HuH-7.5 (cell line): Measurements from ENCODE around the gene TAOK1.
"Not testable (repeated sequence)": the region's sequence is repeated elsewhere in the genome, so short reads cannot be mapped to it uniquely, and the experiment has no call there.

Experiments
- DNase-seq: peaks from one replicate; pipeline ENCODE4 v3.0.0; 2011; ENCODE audit warnings: low spot score

Gene TAOK1

DNA sequence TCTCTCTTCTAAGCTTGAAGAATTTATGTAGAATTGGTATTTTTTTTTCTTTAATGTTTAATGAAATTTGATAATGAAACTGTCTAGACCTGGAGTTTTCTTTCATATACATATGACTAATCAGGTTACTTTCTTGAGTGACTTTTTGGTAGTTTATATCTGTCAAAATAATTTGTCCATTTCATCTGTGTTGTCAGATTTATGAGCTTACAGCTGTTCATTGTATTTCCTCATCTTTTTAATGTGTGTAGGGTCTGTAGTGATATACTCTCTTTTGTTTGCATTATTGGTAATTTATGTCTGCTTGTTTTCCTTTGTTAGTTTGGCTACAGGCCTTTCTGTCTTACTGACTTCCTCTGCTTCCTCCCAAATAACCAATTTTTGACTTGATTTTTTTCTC, 55.7 kb downstream of the TAOK1 start:
- DNase-seq, result no peak

DNA sequence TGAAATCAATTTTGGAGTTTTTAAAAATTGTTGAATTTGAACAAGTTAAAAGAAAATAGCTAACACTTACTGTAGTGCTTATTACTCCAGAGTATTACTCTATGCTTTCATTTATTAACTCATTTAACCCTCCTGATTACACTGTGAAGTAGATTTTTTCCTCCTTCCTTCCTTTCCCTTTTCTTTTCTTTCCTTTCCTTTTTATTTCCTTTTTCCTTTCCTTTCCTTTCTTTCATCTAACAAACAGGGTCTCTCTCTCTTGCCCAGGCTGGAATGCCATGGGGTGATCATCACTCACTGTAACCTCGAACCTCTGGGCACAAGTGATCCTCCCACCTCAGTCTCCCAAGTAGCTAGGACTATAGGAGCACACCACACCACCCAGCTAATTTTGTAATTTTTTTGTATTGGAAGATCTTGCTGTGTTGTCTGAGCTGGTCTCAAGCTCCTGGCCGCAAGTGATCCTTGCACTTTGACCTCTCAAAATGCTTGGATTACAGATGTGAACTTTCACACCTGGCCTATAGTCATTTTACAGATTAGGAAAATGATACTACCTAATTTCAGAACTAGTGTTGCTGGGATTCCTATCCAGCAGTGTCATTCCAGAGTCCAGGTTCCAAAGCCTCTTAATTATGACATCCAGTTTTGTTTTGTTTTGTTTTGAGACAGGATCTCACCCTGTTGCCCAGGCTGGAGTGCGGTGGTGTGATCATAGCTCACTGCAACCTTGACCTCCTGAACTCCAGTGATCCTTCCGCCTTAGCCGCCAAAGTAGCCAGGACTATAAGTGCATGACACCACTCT, 59.9 kb downstream of the TAOK1 start:
- DNase-seq, result no peak

DNA sequence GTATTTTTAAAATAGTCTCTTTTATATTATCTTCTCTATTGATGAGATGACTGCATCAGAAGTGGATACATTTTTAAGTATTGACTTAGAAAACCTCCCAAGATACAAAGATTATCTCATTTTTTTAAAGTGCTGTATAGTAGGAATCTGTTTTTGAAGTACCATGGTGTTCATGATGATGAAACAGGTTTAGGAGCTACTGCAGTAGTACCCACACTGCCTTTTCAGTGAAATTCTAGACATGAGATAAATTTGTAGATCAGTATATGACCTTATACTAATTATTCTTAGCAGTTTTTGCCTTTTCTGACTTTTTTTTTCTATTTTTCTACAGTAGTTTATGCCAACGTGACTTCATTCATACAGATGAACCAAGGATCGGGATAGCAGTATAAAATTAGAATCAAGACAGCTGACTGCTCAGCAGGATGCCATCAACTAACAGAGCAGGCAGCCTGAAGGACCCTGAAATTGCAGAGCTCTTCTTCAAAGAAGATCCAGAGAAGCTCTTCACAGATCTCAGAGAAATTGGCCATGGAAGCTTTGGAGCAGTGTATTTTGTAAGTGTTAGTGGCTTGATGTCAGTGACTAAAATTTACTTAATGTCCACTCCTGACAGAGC, 61.1 kb downstream of the TAOK1 start:
- no peak for DNase-seq

DNA sequence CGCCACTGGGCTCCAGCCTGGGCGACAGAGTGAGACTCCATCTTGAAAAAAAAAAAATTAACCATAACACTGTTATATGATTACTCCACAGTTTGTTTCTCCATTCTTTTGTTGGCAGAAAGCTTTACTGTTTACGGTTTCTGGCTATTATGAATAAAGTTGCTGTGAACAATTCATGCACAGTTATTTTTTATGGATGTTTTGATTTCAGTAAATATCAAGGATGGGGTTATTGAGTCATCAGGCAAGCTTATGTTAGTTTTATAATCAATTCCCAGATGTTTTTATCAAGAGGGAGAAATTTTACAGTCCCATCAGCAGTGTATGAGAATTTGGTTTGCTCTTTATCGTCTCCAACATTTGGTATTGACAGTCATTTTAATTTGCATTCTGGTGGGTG, 67.9 kb downstream of the TAOK1 start:
- no peak for DNase-seq

DNA sequence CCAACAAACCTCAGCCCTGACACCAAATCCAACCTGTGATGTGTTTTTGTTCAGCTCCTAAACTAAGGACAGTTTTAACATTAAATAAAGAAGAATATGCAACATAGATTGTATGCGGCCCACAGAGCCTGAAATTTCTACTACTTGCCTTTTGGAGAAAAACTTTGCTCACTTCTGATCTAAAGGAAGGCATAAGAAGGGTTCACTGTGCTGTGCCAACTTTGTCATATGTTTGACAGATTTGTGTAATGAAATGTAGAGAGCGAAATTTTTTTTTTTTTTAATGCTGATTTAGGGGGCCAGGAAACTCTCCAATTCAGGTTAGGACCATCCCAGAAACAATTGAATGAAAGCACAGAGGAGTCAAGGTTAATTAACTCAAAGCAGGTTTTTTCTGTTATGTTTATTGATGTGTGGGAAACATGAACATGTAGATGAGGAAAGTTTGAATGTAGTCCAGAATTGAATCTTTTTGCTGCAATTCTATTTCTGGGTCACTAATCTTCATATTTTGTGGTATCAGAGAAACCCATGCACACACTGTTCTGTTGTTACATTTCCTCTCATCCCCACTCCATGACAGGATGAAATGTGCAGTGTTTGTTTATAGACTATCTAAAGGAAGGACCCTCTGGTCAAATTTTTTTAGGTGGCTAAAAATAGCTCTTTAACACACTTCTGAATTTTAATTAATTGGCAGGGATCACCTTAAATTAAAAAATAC, 71.5 kb downstream of the TAOK1 start:
- no peak for DNase-seq

DNA sequence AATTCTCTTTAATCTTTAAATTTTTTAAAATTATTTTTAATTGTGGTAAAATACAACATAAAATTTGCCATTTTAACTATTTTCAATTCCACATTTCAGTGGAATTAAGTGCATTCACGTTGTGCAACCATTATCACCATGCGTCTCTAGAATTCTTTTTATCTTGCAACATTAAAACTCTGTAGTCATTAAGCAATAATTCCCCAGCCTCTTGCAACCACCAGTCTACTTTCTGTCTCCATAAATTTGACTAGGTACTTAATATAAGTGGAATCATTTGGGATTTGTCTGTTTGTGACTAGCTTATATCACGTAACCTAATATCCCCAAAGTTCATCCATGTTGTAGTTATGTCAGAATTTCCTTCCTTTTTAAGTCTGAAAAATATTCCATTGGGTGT, 79.1 kb downstream of the TAOK1 start:
- DNase-seq, result no peak

DNA sequence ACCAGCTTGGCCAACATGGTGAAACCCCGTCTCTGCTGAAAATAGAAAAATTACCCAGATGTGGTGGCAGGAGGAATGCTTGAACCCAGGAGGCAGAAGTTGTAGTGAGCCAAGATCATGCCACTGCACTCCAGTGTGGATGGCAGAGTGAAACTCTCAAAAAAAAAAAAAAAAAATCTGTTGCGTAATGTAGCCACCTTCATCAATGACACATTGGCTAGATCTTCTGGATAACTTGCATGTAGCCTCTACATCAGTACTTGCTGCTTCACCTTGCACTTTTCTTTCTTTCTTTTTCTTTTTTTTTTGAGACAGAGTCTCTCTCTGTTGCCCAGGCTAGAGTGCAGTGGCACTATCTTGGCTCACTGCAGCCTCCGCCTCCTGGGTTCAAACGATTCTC, 83.3 kb downstream of the TAOK1 start:
- DNase-seq, result not testable (repeated sequence)

DNA sequence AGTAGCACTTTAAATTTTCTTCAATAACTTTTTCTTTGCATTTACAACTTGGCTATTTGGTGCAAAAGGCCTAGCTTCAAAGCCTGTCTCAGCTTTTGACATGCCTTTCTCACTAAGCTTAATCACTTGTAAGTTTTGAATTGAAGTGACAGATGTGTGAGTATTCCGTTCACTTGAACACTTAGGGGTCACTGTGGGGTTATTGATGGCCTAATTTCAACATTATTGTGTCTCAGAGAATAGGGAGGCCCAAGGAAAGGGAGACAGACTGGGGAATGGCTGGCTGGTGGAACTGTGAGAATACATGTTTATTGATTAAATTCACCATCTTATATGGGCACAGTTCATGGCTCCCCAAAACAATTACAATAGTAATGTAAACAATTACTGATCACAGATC, 84.1 kb downstream of the TAOK1 start:
- no peak for DNase-seq

DNA sequence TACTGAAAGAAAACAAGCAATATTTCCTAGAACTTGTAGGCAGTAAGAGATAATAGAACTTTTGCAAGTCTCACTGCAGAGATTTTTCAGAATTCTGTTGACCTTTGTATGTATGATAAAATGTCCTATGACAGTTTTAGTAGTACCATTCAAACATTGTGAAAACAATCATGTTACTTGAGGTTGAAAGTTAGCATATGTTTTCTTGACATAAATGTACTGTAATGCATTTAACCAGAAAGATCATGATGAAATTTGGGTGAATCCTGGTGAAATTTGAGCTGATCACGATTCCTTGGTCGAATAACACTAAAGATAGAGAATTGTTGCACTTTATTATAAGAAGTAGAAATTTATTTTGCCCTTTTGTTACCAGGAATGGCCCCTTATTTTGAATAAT, 85.7 kb downstream of the TAOK1 start:
- DNase-seq, result no peak

DNA sequence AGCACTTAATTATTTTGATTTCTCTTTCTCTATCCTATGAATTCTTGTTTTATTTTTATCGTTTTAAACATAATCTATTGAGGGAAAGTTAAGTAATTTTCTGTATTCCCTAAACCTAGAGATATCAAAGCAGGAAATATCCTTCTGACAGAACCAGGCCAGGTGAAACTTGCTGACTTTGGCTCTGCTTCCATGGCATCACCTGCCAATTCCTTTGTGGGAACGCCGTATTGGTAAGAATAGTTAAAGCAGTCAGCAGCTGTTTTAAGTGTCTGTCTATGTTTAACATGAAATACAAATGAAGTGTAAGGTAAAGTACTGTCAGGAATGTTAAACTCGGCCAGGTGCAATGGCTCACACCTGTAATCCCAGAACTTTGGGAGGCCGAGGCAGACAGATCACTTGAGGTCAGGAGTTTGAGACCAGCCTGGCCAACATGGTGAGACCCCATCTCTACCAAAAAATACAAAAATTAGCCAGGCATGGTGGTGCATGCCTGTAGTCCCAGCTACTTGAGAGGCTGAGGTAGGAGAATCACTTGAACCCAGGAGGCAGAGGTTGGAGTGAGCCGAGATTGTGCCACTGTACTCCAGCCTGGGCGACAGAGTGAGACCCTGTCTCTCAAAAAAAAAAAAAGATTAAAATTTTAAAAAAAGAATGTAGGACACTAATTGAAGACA, 90.2 kb downstream of the TAOK1 start:
- not testable (repeated sequence) for DNase-seq

DNA sequence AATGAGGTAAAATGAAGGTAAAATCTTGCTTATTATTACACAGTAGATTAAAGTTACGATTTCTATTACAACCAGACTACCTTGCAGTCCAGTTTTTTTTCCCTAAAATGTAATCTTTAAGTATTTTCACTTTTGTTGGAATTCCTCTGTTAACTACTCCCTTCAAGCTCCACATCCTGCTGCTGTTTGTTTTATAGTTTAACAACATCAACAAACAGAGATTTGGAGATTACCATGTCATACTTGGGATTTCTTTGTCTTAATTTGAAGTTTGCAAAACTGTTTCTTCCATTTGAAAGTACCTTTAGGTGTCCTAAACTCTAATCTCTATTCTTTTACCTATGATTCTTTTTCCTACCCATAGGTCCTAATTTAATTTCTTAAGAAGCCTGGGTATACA, 93.3 kb downstream of the TAOK1 start:
- no peak for DNase-seq

DNA sequence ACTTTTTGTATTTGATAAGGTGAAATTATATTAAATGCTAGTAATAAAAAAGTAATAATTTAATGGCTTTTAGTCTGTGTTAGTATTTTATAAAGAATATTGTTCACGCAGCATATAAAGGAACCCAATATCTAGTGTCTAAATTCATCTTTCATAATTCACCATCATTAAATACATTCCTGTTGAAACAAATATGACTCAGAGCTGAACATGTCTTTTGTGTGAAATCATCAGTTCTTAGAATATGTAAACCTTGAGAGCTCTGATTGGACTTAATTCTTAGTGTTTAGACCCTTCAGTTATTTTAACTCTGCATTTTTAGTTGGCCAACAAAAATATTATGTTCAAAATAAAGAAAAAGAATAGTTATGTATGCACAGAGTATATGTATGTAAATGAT, 104.8 kb downstream of the TAOK1 start:
- DNase-seq, result no peak

DNA sequence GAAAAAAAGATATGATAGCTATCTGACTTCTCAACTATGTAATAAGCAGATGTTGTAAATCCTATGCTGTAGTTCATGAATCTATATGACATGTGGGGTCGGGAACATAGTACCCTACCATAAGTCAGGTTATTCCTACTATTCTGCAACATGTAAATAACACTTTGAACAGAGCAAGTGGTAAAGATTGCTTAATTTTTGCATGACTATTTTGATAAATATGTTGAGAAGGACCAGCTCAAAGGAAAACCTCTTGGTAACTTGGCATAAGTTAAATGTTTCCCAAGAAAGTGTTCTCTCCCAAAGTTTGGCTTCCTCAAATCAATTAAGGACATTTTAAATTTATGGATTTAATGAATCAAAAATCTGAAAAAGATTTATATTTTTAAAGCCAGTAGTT, 114.5 kb downstream of the TAOK1 start:
- no peak for DNase-seq

DNA sequence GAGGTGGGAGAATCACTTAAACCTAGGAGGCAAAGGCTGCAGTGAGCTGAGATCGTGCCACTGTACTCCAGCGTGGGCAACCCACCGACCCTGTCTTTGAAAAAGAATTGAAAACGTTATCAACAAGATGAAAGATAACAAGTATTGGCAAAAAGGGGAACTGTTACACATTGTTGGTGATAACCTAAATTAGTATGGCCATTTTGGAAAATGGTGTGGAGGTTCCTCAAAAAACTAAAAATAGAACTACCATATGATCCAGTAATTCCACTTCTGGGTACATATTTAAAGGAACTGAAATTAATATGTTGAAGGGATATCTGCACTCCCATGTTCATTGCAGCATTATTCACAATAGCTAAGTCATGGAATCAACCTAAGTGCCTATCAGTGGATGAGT, 115.7 kb downstream of the TAOK1 start:
- DNase-seq, result no peak

DNA sequence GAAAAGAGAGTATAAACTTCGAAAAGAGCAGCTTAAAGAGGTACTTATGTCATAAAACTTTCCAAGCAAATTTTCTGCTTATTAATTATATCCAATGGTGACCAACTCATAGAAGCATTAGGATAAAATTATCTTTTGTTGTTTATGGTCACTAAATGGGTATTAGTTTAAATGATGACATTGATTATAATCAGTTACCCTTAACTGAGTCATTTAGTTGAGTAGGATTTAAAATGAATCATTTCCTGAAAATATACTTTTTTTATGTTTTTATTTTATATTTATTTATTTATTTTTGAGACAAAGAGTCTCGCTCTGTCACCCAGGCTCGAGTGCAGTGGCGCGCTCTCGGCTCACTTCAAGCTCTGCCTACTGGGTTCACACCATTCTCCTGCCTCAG, 120.8 kb downstream of the TAOK1 start:
- DNase-seq, result no peak

DNA sequence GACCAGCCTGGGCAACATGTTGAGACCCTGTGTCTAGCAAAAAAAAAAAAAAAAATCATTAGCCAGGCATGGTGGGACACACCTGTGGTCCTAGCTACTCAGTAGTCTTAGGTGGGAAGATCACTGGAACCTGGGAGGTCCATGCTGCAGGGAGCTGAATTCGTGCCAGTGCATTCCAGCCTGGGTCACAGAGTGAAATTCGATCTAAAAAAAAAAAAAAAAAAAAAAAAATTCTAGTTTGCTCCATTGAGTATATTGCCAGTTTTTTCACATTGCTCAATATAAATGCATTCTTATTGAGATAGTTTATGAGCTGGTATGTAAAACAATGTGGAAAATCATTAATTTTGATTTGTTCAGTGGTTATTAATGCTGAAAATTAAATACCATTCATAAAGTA, 124.6 kb downstream of the TAOK1 start:
- DNase-seq, result no peak

DNA sequence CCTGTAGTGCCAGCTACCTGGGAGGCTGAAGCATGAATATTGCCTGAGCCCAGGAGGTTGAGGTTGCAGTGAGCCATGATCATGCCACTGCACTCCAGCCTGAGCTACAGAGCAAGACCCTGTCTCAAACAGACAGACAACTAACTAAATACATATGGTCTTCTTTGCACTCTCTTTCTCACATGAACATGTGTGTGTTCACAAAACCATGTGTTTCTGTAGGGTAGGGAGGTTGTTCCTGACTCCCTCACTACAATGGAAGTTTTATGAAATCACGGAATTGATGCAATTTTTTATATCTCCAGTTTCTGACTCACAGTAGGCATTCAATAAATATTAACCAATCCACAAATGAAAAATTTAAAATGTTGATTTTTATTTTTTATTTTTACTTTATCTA, 128.2 kb downstream of the TAOK1 start:
- no peak for DNase-seq

DNA sequence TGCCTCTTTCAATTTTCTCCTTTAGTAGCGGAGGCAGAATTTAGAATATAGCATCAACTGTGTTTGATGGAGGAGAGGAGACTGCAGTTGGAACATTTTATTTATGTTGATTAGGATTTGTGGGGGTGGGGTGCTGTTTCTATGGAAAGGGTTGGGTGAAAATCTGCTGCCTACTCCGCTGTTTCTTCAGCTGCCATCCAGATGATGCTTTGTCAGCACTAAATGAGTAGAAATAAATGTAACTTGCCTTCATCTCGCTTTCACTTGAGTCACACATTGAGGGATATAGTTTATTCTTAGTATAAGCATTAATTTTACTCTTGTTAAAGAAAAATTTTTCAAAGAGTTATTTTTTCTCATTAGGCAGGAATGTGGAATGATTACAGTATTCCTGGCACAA, 134.5 kb downstream of the TAOK1 start:
- DNase-seq, result no peak

DNA sequence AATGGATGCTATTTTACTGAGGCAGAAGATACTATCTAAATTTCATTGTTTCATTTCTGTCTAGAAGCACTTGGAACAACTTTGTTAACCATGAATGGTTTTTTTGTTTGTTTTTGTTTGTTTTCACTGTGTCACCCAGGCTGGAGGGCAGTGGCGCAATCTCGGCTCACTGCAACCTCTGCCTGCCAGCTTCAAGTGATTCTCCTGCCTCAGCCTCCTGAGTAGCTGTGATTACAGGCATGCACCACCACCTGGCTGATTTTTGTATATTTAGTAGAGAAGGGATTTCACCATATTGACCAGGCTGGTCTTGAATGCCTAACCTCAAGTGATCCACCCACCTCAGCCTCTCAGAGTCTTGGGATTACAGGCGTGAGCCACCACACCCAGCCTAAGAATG, 136.2 kb downstream of the TAOK1 start:
- no peak for DNase-seq

DNA sequence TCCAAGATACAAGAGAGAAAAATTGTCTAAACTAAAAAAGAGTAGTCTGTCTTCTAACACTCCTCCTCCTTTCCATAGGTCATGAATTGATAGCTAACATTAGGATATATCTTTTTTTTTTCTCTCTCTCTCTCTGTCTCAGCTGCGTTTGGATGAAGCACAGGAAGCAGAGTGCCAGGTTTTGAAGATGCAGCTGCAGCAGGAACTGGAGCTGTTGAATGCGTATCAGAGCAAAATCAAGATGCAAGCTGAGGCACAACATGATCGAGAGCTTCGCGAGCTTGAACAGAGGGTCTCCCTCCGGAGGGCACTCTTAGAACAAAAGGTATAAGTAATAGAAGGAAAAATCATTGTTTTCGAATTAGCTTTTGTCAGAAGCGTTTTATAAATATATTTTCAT, 143.8 kb downstream of the TAOK1 start:
- no peak for DNase-seq

DNA sequence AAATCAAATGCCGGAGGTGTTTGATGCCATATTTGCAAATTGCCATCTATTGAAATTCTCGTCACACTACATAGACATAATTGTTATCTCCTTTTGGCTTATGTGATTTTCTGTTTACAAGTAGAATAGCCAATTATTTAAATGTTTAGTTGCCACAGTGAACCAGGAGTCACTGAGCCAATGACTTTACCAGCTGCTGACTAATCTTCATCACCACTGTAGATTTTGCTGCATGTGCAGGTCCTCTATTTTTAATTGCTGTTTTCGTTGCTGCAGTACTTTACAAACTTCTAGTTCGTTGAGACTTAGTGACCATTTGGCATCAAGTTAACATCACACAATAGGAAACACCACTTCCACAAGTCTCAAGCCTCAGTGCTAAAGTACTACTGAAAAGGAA, 153.9 kb downstream of the TAOK1 start:
- DNase-seq, result no peak

DNA sequence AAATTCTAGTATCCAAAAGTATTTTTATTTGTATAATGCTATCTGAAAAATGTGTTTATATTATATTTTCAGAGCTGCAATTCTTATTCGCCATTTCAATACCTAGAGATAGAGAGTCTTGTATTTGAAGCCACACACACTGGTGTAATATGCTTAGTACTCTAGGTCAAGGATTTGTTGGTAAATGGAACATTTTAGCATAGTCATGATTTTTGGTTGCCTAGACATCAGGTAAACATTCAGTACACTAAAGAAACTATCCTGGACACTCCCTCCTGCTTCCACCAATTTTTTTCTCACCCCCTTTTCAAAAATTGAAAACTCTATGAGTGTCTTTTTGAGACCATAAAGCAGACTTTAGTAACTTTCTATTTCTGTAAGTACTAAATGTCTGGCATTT, 155.9 kb downstream of the TAOK1 start:
- DNase-seq, result no peak

DNA sequence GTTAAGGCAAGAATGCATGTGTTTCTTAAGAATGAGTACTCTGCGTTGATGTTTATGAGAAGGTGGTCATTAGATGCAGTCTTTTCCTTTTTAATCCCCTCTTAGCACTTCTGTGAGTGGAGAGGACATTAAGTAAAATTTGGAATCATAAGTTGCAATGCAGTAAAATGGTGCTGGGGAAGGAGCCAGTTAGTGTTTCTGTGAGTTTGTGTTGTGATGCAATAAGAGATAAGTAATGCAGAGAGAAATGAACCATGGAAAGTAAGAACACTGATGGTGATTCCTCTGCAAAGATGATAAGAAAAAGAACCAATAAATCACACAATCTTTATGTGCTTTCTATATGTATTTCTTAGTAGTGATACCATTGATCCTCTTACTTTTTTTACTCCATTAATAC, 156.7 kb downstream of the TAOK1 start:
- no peak for DNase-seq
